Measurements from ENCODE around the gene B3GALT6.

DNA sequence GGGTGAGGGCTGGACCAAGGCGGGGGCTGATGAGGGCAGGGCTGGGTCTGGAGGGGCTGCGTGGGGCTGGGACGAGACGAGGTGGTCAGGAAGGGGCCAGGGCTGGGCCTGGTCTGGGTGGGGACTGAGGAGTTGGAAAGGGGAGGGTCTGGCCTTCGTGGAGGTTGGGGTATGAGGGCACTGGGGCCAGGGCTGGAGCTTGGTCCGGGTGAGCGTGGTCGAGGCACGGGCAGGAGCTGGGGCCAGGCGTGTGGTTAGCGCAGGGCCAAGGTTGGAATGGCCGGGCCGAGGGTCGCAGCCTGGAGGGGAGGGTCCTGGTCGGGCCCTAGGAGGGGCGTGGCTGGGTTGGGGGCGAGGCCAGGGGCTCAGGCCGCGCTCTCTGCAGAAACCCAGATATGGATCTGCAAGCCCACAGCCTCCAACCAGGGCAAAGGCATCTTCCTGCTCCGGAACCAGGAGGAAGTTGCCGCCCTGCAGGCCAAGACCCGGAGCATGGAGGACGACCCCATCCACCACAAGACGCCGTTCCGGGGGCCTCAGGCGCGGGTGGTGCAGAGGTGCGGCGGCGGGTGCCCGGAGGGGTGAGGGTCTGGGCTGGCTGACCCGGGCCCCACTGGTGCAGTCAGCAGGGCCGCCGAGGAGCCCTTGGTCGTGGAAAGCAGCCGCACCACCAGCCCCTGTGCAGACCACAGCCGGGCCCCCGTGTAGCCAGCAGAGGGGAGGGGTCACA lies 49.4 kb upstream of the B3GALT6 start:
- TF ChIP-seq, protein P1, sequence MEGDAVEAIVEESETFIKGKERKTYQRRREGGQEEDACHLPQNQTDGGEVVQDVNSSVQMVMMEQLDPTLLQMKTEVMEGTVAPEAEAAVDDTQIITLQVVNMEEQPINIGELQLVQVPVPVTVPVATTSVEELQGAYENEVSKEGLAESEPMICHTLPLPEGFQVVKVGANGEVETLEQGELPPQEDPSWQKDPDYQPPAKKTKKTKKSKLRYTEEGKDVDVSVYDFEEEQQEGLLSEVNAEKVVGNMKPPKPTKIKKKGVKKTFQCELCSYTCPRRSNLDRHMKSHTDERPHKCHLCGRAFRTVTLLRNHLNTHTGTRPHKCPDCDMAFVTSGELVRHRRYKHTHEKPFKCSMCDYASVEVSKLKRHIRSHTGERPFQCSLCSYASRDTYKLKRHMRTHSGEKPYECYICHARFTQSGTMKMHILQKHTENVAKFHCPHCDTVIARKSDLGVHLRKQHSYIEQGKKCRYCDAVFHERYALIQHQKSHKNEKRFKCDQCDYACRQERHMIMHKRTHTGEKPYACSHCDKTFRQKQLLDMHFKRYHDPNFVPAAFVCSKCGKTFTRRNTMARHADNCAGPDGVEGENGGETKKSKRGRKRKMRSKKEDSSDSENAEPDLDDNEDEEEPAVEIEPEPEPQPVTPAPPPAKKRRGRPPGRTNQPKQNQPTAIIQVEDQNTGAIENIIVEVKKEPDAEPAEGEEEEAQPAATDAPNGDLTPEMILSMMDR (IDR thresholded peaks at IDR 0.05; ENCODE audit: low read length) = no peak
- no peak for TF ChIP-seq EZH2phosphoT487 (IDR thresholded peaks at IDR 0.05; ENCODE audit: low read length)
